Measurements from ENCODE around the gene EPHB1.

DNA sequence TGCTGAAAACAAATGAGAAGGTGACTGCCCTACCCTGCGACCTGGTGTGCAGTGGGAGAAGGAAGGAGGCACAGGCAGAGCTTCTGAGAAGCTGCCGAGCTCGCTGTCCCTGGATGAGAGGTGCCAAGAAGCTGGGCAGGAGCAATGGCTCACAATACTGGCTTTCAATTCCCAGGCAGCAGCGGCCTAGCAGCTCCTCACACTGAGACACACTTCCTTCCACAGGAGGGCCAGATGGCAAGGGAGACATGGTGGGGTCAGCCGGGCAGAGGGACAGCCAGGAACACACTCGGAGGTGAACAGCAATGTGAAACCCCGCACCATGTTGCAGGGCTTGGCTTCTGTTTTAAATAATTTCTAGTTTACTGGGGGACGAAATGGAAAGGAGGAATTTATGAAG lies 314.6 kb downstream of the EPHB1 start:
- TF ChIP-seq, protein P1, sequence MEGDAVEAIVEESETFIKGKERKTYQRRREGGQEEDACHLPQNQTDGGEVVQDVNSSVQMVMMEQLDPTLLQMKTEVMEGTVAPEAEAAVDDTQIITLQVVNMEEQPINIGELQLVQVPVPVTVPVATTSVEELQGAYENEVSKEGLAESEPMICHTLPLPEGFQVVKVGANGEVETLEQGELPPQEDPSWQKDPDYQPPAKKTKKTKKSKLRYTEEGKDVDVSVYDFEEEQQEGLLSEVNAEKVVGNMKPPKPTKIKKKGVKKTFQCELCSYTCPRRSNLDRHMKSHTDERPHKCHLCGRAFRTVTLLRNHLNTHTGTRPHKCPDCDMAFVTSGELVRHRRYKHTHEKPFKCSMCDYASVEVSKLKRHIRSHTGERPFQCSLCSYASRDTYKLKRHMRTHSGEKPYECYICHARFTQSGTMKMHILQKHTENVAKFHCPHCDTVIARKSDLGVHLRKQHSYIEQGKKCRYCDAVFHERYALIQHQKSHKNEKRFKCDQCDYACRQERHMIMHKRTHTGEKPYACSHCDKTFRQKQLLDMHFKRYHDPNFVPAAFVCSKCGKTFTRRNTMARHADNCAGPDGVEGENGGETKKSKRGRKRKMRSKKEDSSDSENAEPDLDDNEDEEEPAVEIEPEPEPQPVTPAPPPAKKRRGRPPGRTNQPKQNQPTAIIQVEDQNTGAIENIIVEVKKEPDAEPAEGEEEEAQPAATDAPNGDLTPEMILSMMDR (IDR thresholded peaks at IDR 0.05), result no peak
- no peak for TF ChIP-seq POLR2A (IDR thresholded peaks at IDR 0.05)
